ENCODE results near the gene MAD1L1.

Gene MAD1L1

DNA sequence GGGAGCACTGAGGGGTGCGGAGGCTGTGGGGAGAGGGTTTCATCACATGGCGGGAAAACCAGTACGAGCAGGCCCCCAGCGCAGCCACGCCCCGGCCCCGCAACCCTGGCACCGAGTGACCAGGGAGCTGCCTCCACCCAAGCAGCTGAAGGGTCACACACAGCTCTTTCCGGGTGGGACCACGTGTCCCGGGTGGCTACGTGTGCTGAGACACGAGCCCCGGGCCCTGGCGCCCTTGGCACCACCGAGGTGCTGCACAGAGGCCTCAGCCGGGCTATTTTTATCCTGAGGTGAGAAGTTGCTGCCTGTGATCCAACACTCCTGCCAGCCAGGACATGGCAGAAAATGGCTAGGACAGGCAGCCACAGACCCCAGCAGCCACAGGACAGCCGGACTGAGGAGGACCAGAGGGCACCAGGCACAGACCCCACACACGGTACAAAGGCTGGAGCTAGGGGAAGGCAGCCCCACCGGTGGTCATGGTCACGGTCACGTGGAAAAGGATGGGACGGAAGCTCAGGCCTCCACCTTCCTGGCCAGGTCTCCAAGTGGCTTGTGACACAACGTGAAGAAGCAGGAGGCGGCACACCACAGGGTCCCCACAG lies 223.7 kb downstream of the MAD1L1 start:
- Histone ChIP-seq H3K4me1 (ENCODE audit: control extremely low read depth in 1 of 4, control insufficient read depth in 4 of 4, insufficient read depth in 4 of 4, low read length in 3 of 4) (no peaks in the 10 kb centered on the region), H3K9me3 (ENCODE audit: control extremely low read depth in 1 of 5, control insufficient read depth in 4 of 5, insufficient read depth in 2 of 5, low read depth in 1 of 5, low read length in 4 of 5) (no peaks in the 10 kb centered on the region), H3K4me3 (ENCODE audit: control insufficient read depth in 1 of 7, extremely low read depth in 1 of 7, insufficient read depth in 4 of 7, low read depth in 2 of 7, low read length in 6 of 7) (no peak overlapping the region), H3K27me3 (replicated peaks in 2 of 5; ENCODE audit: control insufficient read depth in 4 of 5, insufficient read depth in 5 of 5, low read length in 4 of 5) (no peaks in the 10 kb centered on the region), H3K36me3 (ENCODE audit: control insufficient read depth in 4 of 4, insufficient read depth in 4 of 4, low read length in 3 of 4) (peaks cover 0 to 29% (median 5%) of the 10 kb centered on the region in 4 experiments), H3K27ac (ENCODE audit: insufficient read depth in 1 of 2, low read depth in 1 of 2, low read length in 2 of 2, poor library complexity in 1 of 2, severe bottlenecking in 2 of 2) (no peak overlapping the region)
- CTCF ChIA-PET = interaction anchor here (1.2 kb wide), 1 partner anchor 29 kb away, joined by 3 read pairs; no protein-coding TSS in a partner anchor
- 92% methylated on average over 24 of the region's 25 CpGs for WGBS (ENCODE audit: insufficient coverage)
- no peak for DNase-seq
- POLR2A ChIA-PET = no interaction called here

- ChIA-PET CTCF (interaction anchor here (1.2 kb wide), 1 partner anchor 29 kb away, joined by 3 read pairs; no protein-coding TSS in a partner anchor), POLR2A (no interaction called here)
- peaks cover 0 to 26% (median 4%) of the 10 kb centered on the region in 4 experiments for H3K36me3 ChIP-seq (ENCODE audit: control insufficient read depth in 4 of 4, insufficient read depth in 4 of 4, low read length in 3 of 4)
- H3K27ac ChIP-seq (ENCODE audit: insufficient read depth in 1 of 2, low read depth in 1 of 2, low read length in 2 of 2, poor library complexity in 1 of 2, severe bottlenecking in 2 of 2) = no peak overlapping the region
- no peaks in the 10 kb centered on the region for H3K27me3 ChIP-seq (replicated peaks in 2 of 5; ENCODE audit: control insufficient read depth in 4 of 5, insufficient read depth in 5 of 5, low read length in 4 of 5)
- no peaks in the 10 kb centered on the region for H3K4me1 ChIP-seq (ENCODE audit: control extremely low read depth in 1 of 4, control insufficient read depth in 4 of 4, insufficient read depth in 4 of 4, low read length in 3 of 4)
- DNase-seq = no peak
- 86% methylated on average over 20 of the region's 28 CpGs for WGBS (ENCODE audit: insufficient coverage)
- no peaks in the 10 kb centered on the region for H3K9me3 ChIP-seq (ENCODE audit: control extremely low read depth in 1 of 5, control insufficient read depth in 4 of 5, insufficient read depth in 2 of 5, low read depth in 1 of 5, low read length in 4 of 5)
- no peak overlapping the region for H3K4me3 ChIP-seq (ENCODE audit: control insufficient read depth in 1 of 7, extremely low read depth in 1 of 7, insufficient read depth in 4 of 7, low read depth in 2 of 7, low read length in 6 of 7)
Measured at GRCh38 chr7:2008101-2008935, 224.4 kb downstream of the MAD1L1 start.

- H3K27me3 ChIP-seq (replicated peaks in 2 of 5; ENCODE audit: control insufficient read depth in 4 of 5, insufficient read depth in 5 of 5, low read length in 4 of 5) = no peaks in the 10 kb centered on the region
- 82% methylated on average over 3 of the region's 10 CpGs for WGBS (ENCODE audit: insufficient coverage)
- POLR2A ChIA-PET = no interaction called here
- H3K4me1 ChIP-seq (ENCODE audit: control extremely low read depth in 1 of 4, control insufficient read depth in 4 of 4, insufficient read depth in 4 of 4, low read length in 3 of 4) = no peaks in the 10 kb centered on the region
- peaks cover 0 to 19% (median 4%) of the 10 kb centered on the region in 4 experiments for H3K36me3 ChIP-seq (ENCODE audit: control insufficient read depth in 4 of 4, insufficient read depth in 4 of 4, low read length in 3 of 4)
- H3K4me3 ChIP-seq (ENCODE audit: control insufficient read depth in 1 of 7, extremely low read depth in 1 of 7, insufficient read depth in 4 of 7, low read depth in 2 of 7, low read length in 6 of 7) = no peak overlapping the region
- no peak for DNase-seq
- no peak overlapping the region for H3K27ac ChIP-seq (ENCODE audit: insufficient read depth in 1 of 2, low read depth in 1 of 2, low read length in 2 of 2, poor library complexity in 1 of 2, severe bottlenecking in 2 of 2)
- H3K9me3 ChIP-seq (ENCODE audit: control extremely low read depth in 1 of 5, control insufficient read depth in 4 of 5, insufficient read depth in 2 of 5, low read depth in 1 of 5, low read length in 4 of 5) = no peaks in the 10 kb centered on the region
- CTCF ChIA-PET = no interaction called here
Measured at GRCh38 chr7:2007551-2007950, 225.2 kb downstream of the MAD1L1 start.

DNA sequence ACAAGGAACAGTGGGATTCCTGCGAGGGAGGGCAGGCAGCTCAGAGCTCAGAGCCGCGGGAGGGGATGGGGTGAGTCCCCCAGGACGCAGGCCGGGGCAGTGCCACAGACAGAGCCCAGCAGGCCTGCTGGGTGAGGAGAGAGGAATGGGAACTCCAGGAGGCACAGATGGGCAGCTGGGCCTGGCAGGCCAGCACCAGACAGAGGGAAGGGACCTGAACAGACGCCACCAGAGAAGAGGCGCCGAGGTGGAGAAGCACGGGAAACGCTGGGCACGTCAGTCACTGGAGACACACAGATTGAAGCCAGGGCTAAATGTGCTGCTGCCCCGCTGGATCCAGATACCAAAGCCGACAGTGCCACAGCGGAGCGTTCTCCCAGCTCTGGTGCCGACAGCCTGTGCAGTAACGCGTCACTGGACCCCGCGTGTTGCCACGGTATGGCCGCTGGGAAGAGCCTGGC lies 225.8 kb downstream of the MAD1L1 start:
- Histone ChIP-seq H3K9me3 (ENCODE audit: control extremely low read depth in 1 of 5, control insufficient read depth in 4 of 5, insufficient read depth in 2 of 5, low read depth in 1 of 5, low read length in 4 of 5) (no peaks in the 10 kb centered on the region), H3K36me3 (ENCODE audit: control insufficient read depth in 4 of 4, insufficient read depth in 4 of 4, low read length in 3 of 4) (peaks cover 0 to 13% (median 2%) of the 10 kb centered on the region in 4 experiments), H3K27me3 (replicated peaks in 2 of 5; ENCODE audit: control insufficient read depth in 4 of 5, insufficient read depth in 5 of 5, low read length in 4 of 5) (no peaks in the 10 kb centered on the region), H3K27ac (ENCODE audit: insufficient read depth in 1 of 2, low read depth in 1 of 2, low read length in 2 of 2, poor library complexity in 1 of 2, severe bottlenecking in 2 of 2) (no peak overlapping the region), H3K4me3 (ENCODE audit: control insufficient read depth in 1 of 7, extremely low read depth in 1 of 7, insufficient read depth in 4 of 7, low read depth in 2 of 7, low read length in 6 of 7) (no peak overlapping the region), H3K4me1 (ENCODE audit: control extremely low read depth in 1 of 4, control insufficient read depth in 4 of 4, insufficient read depth in 4 of 4, low read length in 3 of 4) (no peaks in the 10 kb centered on the region)
- 96% methylated on average over 20 of the region's 22 CpGs for WGBS (ENCODE audit: insufficient coverage)
- ChIA-PET POLR2A (no interaction called here), CTCF (no interaction called here)
- no peak for DNase-seq

DNA sequence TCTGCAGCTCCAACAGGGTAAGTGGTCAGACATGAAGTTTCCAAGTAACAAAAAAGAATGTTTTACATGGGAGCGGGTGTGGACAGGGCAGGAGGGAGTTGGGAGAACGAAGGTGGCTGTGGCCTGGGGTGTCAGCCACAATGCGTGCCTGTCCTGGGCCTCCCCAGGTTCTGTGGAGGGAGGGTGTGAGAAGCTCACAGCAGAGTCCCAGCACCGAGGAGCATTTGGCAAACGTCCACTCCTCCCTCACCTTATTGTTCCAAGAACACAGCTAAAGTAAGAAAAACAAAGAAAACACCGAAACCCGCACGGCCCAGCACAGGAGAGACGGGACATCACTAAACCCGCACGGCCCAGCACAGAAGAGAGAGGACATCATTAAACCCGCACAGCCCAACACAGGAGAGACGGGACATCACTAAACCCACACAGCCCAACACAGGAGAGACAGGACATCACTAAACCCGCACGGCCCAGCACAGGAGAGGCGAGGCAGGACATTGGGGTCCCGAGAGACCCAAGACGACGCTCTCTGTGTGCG lies 226.4 kb downstream of the MAD1L1 start:
- Histone ChIP-seq H3K4me3 (ENCODE audit: control insufficient read depth in 1 of 7, extremely low read depth in 1 of 7, insufficient read depth in 4 of 7, low read depth in 2 of 7, low read length in 6 of 7) (no peak overlapping the region), H3K9me3 (ENCODE audit: control extremely low read depth in 1 of 5, control insufficient read depth in 4 of 5, insufficient read depth in 2 of 5, low read depth in 1 of 5, low read length in 4 of 5) (no peaks in the 10 kb centered on the region), H3K27me3 (replicated peaks in 2 of 5; ENCODE audit: control insufficient read depth in 4 of 5, insufficient read depth in 5 of 5, low read length in 4 of 5) (no peaks in the 10 kb centered on the region), H3K27ac (ENCODE audit: insufficient read depth in 1 of 2, low read depth in 1 of 2, low read length in 2 of 2, poor library complexity in 1 of 2, severe bottlenecking in 2 of 2) (no peak overlapping the region), H3K36me3 (ENCODE audit: control insufficient read depth in 4 of 4, insufficient read depth in 4 of 4, low read length in 3 of 4) (peaks cover 0 to 12% (median 2%) of the 10 kb centered on the region in 4 experiments), H3K4me1 (ENCODE audit: control extremely low read depth in 1 of 4, control insufficient read depth in 4 of 4, insufficient read depth in 4 of 4, low read length in 3 of 4) (no peaks in the 10 kb centered on the region)
- POLR2A ChIA-PET = no interaction called here
- 97% methylated on average over 11 of the region's 20 CpGs for WGBS (ENCODE audit: insufficient coverage)
- no peak for DNase-seq
- CTCF ChIA-PET = no interaction called here

GRCh38 chr7:2005786-2006185 lies 227.0 kb downstream of the MAD1L1 start:
- 100% methylated on average over 9 of the region's 10 CpGs for WGBS (ENCODE audit: insufficient coverage)

More at GRCh38 chr7:2005786-2006185, 227.0 kb downstream of the MAD1L1 start:
- Histone ChIP-seq H3K4me1 (ENCODE audit: control extremely low read depth in 1 of 4, control insufficient read depth in 4 of 4, insufficient read depth in 4 of 4, low read length in 3 of 4) (no peaks in the 10 kb centered on the region), H3K27ac (ENCODE audit: insufficient read depth in 1 of 2, low read depth in 1 of 2, low read length in 2 of 2, poor library complexity in 1 of 2, severe bottlenecking in 2 of 2) (no peak overlapping the region), H3K4me3 (ENCODE audit: control insufficient read depth in 1 of 7, extremely low read depth in 1 of 7, insufficient read depth in 4 of 7, low read depth in 2 of 7, low read length in 6 of 7) (no peak overlapping the region), H3K36me3 (ENCODE audit: control insufficient read depth in 4 of 4, insufficient read depth in 4 of 4, low read length in 3 of 4) (peaks cover 0 to 12% (median 2%) of the 10 kb centered on the region in 4 experiments), H3K27me3 (replicated peaks in 2 of 5; ENCODE audit: control insufficient read depth in 4 of 5, insufficient read depth in 5 of 5, low read length in 4 of 5) (no peaks in the 10 kb centered on the region), H3K9me3 (ENCODE audit: control extremely low read depth in 1 of 5, control insufficient read depth in 4 of 5, insufficient read depth in 2 of 5, low read depth in 1 of 5, low read length in 4 of 5) (no peaks in the 10 kb centered on the region)
- ChIA-PET POLR2A (no interaction called here), CTCF (no interaction called here)
- no peak for DNase-seq

All from common myeloid progenitor, CD34-positive (primary cell).